ENCODE measurements around the gene BTNL8.

BTNL8 gene

GRCh38 chr5:180959661-180960060 lies 60.7 kb downstream of the BTNL8 start:
- Histone ChIP-seq H3K4me3 (ENCODE audit: low read depth in 1 of 2, low read length in 2 of 2) (no peak overlapping the region), H3K4me1 (ENCODE audit: control insufficient read depth in 1 of 2, insufficient read depth in 2 of 2, low read length in 2 of 2) (no peaks in the 10 kb centered on the region), H3K27ac (ENCODE audit: low read depth, low read length) (no peak overlapping the region), H3K9ac (ENCODE audit: low read depth in 1 of 2, low read length in 2 of 2) (no peak overlapping the region), H3K36me3 (ENCODE audit: control insufficient read depth in 1 of 2, insufficient read depth in 2 of 2, low read length in 2 of 2) (no peaks in the 10 kb centered on the region), H3K27me3 (ENCODE audit: control insufficient read depth in 1 of 2, insufficient read depth in 2 of 2, low read length in 2 of 2) (peaks cover 0 to 9% of the 10 kb centered on the region in 2 donors), H3K9me3 (ENCODE audit: control insufficient read depth in 1 of 2, low read length in 2 of 2) (no peaks in the 10 kb centered on the region)

- Histone ChIP-seq H3K27me3 (ENCODE audit: control insufficient read depth in 1 of 2, insufficient read depth in 2 of 2, low read length in 2 of 2) (peaks cover 0 to 9% of the 10 kb centered on the region in 2 donors), H3K27ac (ENCODE audit: low read depth, low read length) (no peak overlapping the region), H3K4me3 (ENCODE audit: low read depth in 1 of 2, low read length in 2 of 2) (no peak overlapping the region), H3K4me1 (ENCODE audit: control insufficient read depth in 1 of 2, insufficient read depth in 2 of 2, low read length in 2 of 2) (no peaks in the 10 kb centered on the region), H3K9me3 (ENCODE audit: control insufficient read depth in 1 of 2, low read length in 2 of 2) (no peaks in the 10 kb centered on the region), H3K36me3 (ENCODE audit: control insufficient read depth in 1 of 2, insufficient read depth in 2 of 2, low read length in 2 of 2) (no peaks in the 10 kb centered on the region), H3K9ac (ENCODE audit: low read depth in 1 of 2, low read length in 2 of 2) (no peak overlapping the region)
Measured at GRCh38 chr5:180960209-180960608, 61.2 kb downstream of the BTNL8 start.

GRCh38 chr5:180969406-180969805 lies 70.4 kb downstream of the BTNL8 start:
- Histone ChIP-seq H3K27ac (ENCODE audit: low read depth, low read length) (no peak overlapping the region), H3K27me3 (ENCODE audit: control insufficient read depth in 1 of 2, insufficient read depth in 2 of 2, low read length in 2 of 2) (no peaks in the 10 kb centered on the region), H3K4me3 (ENCODE audit: low read depth in 1 of 2, low read length in 2 of 2) (no peak overlapping the region), H3K4me1 (ENCODE audit: control insufficient read depth in 1 of 2, insufficient read depth in 2 of 2, low read length in 2 of 2) (peaks cover 7 to 10% of the 10 kb centered on the region in 2 donors), H3K9me3 (ENCODE audit: control insufficient read depth in 1 of 2, low read length in 2 of 2) (peaks cover 0 to 4% of the 10 kb centered on the region in 2 donors), H3K36me3 (ENCODE audit: control insufficient read depth in 1 of 2, insufficient read depth in 2 of 2, low read length in 2 of 2) (no peaks in the 10 kb centered on the region), H3K9ac (ENCODE audit: low read depth in 1 of 2, low read length in 2 of 2) (no peak overlapping the region)

- Histone ChIP-seq H3K9me3 (ENCODE audit: control insufficient read depth in 1 of 2, low read length in 2 of 2) (peaks cover 0 to 4% of the 10 kb centered on the region in 2 donors), H3K4me3 (ENCODE audit: low read depth in 1 of 2, low read length in 2 of 2) (no peak overlapping the region), H3K36me3 (ENCODE audit: control insufficient read depth in 1 of 2, insufficient read depth in 2 of 2, low read length in 2 of 2) (no peaks in the 10 kb centered on the region), H3K9ac (ENCODE audit: low read depth in 1 of 2, low read length in 2 of 2) (no peak overlapping the region), H3K27ac (ENCODE audit: low read depth, low read length) (no peak overlapping the region), H3K4me1 (ENCODE audit: control insufficient read depth in 1 of 2, insufficient read depth in 2 of 2, low read length in 2 of 2) (peaks cover 9 to 10% of the 10 kb centered on the region in 2 donors), H3K27me3 (ENCODE audit: control insufficient read depth in 1 of 2, insufficient read depth in 2 of 2, low read length in 2 of 2) (no peaks in the 10 kb centered on the region)
Measured at GRCh38 chr5:180970336-180970735, 71.4 kb downstream of the BTNL8 start.

GRCh38 chr5:180970875-180971274 lies 71.9 kb downstream of the BTNL8 start:
- Histone ChIP-seq H3K9ac (ENCODE audit: low read depth in 1 of 2, low read length in 2 of 2) (no peak overlapping the region), H3K36me3 (ENCODE audit: control insufficient read depth in 1 of 2, insufficient read depth in 2 of 2, low read length in 2 of 2) (no peaks in the 10 kb centered on the region), H3K9me3 (ENCODE audit: control insufficient read depth in 1 of 2, low read length in 2 of 2) (peaks cover 0 to 4% of the 10 kb centered on the region in 2 donors), H3K4me1 (ENCODE audit: control insufficient read depth in 1 of 2, insufficient read depth in 2 of 2, low read length in 2 of 2) (peaks cover 14 to 15% of the 10 kb centered on the region in 2 donors), H3K27ac (ENCODE audit: low read depth, low read length) (no peak overlapping the region), H3K4me3 (ENCODE audit: low read depth in 1 of 2, low read length in 2 of 2) (no peak overlapping the region), H3K27me3 (ENCODE audit: control insufficient read depth in 1 of 2, insufficient read depth in 2 of 2, low read length in 2 of 2) (no peaks in the 10 kb centered on the region)

- peaks cover 0 to 4% of the 10 kb centered on the region in 2 donors for H3K9me3 ChIP-seq (ENCODE audit: control insufficient read depth in 1 of 2, low read length in 2 of 2)
- H3K9ac ChIP-seq (ENCODE audit: low read depth in 1 of 2, low read length in 2 of 2) = no peak overlapping the region
- H3K4me1 ChIP-seq (ENCODE audit: control insufficient read depth in 1 of 2, insufficient read depth in 2 of 2, low read length in 2 of 2) = peaks cover 29 to 32% of the 10 kb centered on the region in 2 donors
- H3K27ac ChIP-seq (ENCODE audit: low read depth, low read length) = no peak overlapping the region
- no peaks in the 10 kb centered on the region for H3K27me3 ChIP-seq (ENCODE audit: control insufficient read depth in 1 of 2, insufficient read depth in 2 of 2, low read length in 2 of 2)
- no peaks in the 10 kb centered on the region for H3K36me3 ChIP-seq (ENCODE audit: control insufficient read depth in 1 of 2, insufficient read depth in 2 of 2, low read length in 2 of 2)
- H3K4me3 ChIP-seq (ENCODE audit: low read depth in 1 of 2, low read length in 2 of 2) = no peak overlapping the region
Measured at GRCh38 chr5:180974612-180975315, 75.8 kb downstream of the BTNL8 start.

GRCh38 chr5:180975338-180975737 lies 76.4 kb downstream of the BTNL8 start:
- Histone ChIP-seq H3K27ac (ENCODE audit: low read depth, low read length) (no peak overlapping the region), H3K9ac (ENCODE audit: low read depth in 1 of 2, low read length in 2 of 2) (no peak overlapping the region), H3K36me3 (ENCODE audit: control insufficient read depth in 1 of 2, insufficient read depth in 2 of 2, low read length in 2 of 2) (no peaks in the 10 kb centered on the region), H3K9me3 (ENCODE audit: control insufficient read depth in 1 of 2, low read length in 2 of 2) (peaks cover 0 to 4% of the 10 kb centered on the region in 2 donors), H3K4me3 (ENCODE audit: low read depth in 1 of 2, low read length in 2 of 2) (no peak overlapping the region), H3K4me1 (ENCODE audit: control insufficient read depth in 1 of 2, insufficient read depth in 2 of 2, low read length in 2 of 2) (peaks cover 29 to 32% of the 10 kb centered on the region in 2 donors), H3K27me3 (ENCODE audit: control insufficient read depth in 1 of 2, insufficient read depth in 2 of 2, low read length in 2 of 2) (no peaks in the 10 kb centered on the region)

GRCh38 chr5:180976518-180976917 lies 77.6 kb downstream of the BTNL8 start:
- Histone ChIP-seq H3K9me3 (ENCODE audit: control insufficient read depth in 1 of 2, low read length in 2 of 2) (peaks cover 0 to 4% of the 10 kb centered on the region in 2 donors), H3K36me3 (ENCODE audit: control insufficient read depth in 1 of 2, insufficient read depth in 2 of 2, low read length in 2 of 2) (no peaks in the 10 kb centered on the region), H3K4me3 (ENCODE audit: low read depth in 1 of 2, low read length in 2 of 2) (no peak overlapping the region), H3K9ac (ENCODE audit: low read depth in 1 of 2, low read length in 2 of 2) (no peak overlapping the region), H3K4me1 (ENCODE audit: control insufficient read depth in 1 of 2, insufficient read depth in 2 of 2, low read length in 2 of 2) (peaks cover 22 to 23% of the 10 kb centered on the region in 2 donors), H3K27ac (ENCODE audit: low read depth, low read length) (no peak overlapping the region), H3K27me3 (ENCODE audit: control insufficient read depth in 1 of 2, insufficient read depth in 2 of 2, low read length in 2 of 2) (no peaks in the 10 kb centered on the region)

- H3K36me3 ChIP-seq (ENCODE audit: control insufficient read depth in 1 of 2, insufficient read depth in 2 of 2, low read length in 2 of 2) = no peaks in the 10 kb centered on the region
- H3K4me3 ChIP-seq (ENCODE audit: low read depth in 1 of 2, low read length in 2 of 2) = no peak overlapping the region
- peaks cover 22 to 23% of the 10 kb centered on the region in 2 donors for H3K4me1 ChIP-seq (ENCODE audit: control insufficient read depth in 1 of 2, insufficient read depth in 2 of 2, low read length in 2 of 2)
- H3K9ac ChIP-seq (ENCODE audit: low read depth in 1 of 2, low read length in 2 of 2) = no peak overlapping the region
- H3K27ac ChIP-seq (ENCODE audit: low read depth, low read length) = no peak overlapping the region
- peaks cover 0 to 4% of the 10 kb centered on the region in 2 donors for H3K9me3 ChIP-seq (ENCODE audit: control insufficient read depth in 1 of 2, low read length in 2 of 2)
- no peaks in the 10 kb centered on the region for H3K27me3 ChIP-seq (ENCODE audit: control insufficient read depth in 1 of 2, insufficient read depth in 2 of 2, low read length in 2 of 2)
Measured at GRCh38 chr5:180977852-180978251, 78.9 kb downstream of the BTNL8 start.

- no peak overlapping the region for H3K27ac ChIP-seq (ENCODE audit: low read depth, low read length)
Measured at GRCh38 chr5:180982008-180982741, 83.2 kb downstream of the BTNL8 start.

More at GRCh38 chr5:180982008-180982741, 83.2 kb downstream of the BTNL8 start:
- H3K9me3 ChIP-seq (ENCODE audit: control insufficient read depth in 1 of 2, low read length in 2 of 2) = no peaks in the 10 kb centered on the region
- no peaks in the 10 kb centered on the region for H3K27me3 ChIP-seq (ENCODE audit: control insufficient read depth in 1 of 2, insufficient read depth in 2 of 2, low read length in 2 of 2)
- H3K36me3 ChIP-seq (ENCODE audit: control insufficient read depth in 1 of 2, insufficient read depth in 2 of 2, low read length in 2 of 2) = no peaks in the 10 kb centered on the region
- no peak overlapping the region for H3K4me3 ChIP-seq (ENCODE audit: low read depth in 1 of 2, low read length in 2 of 2)
- no peak overlapping the region for H3K9ac ChIP-seq (ENCODE audit: low read depth in 1 of 2, low read length in 2 of 2)
- peaks cover 5 to 9% of the 10 kb centered on the region in 2 donors for H3K4me1 ChIP-seq (ENCODE audit: control insufficient read depth in 1 of 2, insufficient read depth in 2 of 2, low read length in 2 of 2)

All from duodenal mucosa (tissue), 2 donors.